Dermis blood vessel endothelial cell (primary cell): ENCODE results near the gene SUPT4H1. TPM values are rescaled to one million over a fixed set of nuclear protein-coding genes. Genes with fewer than 3 reads are reported as not detected.
A peak's percentile ranks its signal among the peaks of the same experiment; 100 is the strongest.

ENCODE experiments used
- DNase-seq: peaks from one replicate; pipeline ENCODE4 v3.0.0; 2010
- total RNA-seq: library from RNA; depleted of rRNA; stranded (reverse); fragments of >200 nt; gene quantifications from 2 replicates; pipeline ENCODE4 v1.2.3, GENCODE V29; 2014

Gene SUPT4H1
- total RNA-seq, 1 donor from 2014 or later: 53.6 TPM

DNA sequence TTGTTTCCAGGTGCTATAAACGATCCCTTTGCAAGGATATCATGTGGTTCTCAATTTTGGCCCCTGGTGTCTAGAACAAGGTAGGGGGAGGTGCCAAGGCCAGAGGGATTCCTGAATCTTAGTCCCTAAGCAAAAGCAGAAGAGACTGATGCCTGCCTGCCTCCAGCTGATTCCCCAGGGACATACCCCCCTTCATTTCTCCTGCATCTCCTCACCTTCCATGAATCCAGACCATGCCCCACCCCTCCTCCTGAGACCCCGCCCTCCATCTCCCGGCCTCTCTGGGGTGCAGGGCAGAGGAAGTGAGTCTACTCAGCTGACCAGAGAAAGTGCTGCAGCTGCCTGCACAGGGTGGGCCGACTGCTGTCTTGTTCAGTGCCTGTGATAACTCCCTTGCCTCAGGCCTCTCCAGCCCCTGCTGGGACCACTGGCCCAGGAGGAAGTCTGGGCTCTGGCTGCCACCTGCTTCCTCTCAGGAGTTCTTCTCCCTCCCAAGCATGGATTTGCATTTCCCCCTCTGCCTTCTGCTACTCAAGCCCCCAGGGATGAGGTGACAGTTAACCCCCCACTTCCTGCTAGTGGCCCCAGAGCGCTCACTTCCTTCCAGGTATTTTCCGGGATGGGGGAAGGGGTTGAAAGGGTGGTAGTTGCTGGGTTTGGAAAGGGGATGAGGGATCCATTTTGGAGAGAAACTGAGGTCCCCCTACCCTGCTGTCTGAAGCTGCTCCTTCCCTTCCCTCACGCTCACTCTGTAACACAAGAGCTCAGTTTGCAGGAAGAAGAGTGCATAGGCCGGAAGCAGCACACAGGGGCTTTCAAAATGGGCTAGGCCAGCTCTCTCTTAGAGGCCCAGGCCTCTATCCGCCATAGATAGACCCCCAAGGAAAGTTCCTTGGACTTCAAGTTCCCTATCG is 12.9 kb downstream of the SUPT4H1 start:
- DNase-seq: peak; percentile 13

DNA sequence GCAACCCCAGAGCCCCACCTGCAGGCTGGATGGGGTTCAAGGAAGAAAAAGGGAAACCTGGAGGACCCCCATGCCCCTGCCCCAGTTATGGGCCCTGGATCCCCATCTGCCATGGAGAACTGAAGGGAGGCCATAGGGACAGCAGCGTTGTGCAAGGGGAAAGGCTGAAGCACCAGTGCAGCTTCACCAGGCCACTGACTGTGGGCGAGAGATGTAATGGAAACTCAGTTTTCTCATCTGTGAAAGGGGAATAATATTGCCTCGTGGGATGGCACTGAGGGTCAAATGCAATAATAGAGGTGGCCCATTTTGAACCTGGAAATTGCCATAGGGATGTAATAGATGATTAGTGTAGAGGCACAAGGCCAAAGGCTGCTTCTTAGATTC is 13.6 kb downstream of the SUPT4H1 start:
- DNase-seq: no peak

DNA sequence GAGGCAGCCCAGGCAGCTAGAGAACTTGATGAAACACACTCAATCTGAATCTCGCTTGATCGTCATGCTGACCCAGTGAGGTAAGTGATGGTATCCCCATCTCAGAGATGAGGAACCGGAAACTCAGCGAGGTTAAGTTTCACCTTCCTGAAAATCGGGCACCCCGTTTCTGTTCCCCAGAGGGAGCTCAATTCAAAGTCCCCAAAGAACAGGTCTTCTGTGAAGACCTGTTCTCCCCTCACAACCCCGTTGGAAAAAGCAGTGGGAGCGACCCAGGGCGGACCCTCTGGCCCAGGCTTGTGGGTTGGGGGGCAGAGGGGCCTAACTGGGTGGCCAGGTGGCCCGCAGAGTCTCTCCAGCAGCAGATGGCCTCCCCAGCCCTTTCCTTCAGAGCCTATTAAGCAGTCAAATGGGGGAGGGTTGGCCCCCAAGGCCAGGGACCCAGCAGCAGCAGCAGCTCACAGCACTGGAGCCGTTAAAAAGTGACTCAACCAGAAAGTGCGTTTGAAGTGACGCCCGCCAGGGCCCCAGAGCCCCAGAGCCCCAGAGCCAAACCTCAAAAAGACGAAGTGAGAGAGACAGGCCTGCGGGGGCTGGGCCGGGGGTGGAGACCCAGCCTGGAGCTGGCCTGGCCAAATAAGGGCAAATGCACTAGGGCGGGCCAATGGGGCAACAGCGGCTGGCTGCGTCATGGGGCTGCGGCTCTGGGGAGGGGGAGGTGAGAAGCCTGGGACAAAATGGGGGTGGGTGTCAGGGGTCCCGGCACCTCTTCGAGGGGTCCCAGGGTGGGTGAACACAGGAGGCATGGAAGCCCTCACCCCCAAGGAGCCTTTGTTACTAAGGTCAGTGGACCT is 14.2 kb downstream of the SUPT4H1 start:
- DNase-seq: no peak

DNA sequence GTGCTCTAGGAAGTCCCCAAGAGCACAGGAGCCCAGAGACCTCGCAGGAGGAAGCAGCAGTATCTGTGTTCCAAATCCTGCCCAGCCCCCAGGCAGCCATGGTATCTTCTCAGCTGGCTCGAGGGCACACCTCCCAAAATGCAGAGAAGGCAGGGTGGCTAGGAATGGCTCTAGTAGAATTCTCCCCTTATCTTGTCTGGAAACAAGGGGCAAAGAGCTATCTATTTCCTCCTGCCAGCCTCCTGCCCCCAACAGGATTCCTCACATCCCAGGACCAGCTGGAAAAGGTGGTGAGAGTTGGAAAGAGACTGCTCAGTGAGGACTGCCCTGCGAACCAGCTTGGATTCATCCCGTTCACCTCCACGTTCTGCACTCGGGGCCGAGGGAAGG is 14.8 kb downstream of the SUPT4H1 start:
- no peak for DNase-seq

DNA sequence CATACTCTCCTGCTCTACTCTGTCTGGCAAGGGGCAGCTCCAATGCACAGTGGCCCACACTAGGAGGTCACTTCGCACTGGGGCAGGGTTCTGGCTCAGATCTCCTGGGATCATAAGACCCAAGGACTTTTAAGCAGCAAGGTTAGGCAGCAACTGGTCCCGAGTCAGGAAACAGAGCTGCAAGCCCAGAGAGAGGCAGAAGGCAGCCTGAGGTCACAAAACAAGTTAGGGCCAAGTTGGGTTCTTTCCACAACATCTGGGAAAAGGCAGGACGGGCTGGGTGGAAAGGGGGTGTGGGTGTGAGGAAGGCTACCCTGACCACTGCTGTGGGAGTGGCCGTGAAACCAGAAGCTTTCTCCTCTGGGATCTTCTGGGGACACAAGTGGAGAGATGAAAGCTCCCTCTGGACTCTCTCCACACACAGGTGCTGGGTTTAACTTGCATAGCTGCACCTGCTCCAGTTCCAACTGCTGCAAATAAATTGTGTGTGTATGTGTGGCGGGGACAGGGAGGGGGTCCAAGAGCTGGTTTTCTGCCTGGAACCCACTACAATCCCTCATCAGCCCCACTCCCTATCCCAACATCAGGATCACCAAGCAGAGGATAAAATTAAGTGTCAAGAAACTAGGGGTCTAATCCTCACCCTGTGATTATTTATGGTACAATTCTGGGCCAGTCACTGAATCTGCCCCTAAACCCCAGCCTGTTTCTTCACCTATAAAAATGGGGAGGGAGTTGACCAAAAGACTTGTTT is 15.4 kb downstream of the SUPT4H1 start:
- DNase-seq: no peak

DNA sequence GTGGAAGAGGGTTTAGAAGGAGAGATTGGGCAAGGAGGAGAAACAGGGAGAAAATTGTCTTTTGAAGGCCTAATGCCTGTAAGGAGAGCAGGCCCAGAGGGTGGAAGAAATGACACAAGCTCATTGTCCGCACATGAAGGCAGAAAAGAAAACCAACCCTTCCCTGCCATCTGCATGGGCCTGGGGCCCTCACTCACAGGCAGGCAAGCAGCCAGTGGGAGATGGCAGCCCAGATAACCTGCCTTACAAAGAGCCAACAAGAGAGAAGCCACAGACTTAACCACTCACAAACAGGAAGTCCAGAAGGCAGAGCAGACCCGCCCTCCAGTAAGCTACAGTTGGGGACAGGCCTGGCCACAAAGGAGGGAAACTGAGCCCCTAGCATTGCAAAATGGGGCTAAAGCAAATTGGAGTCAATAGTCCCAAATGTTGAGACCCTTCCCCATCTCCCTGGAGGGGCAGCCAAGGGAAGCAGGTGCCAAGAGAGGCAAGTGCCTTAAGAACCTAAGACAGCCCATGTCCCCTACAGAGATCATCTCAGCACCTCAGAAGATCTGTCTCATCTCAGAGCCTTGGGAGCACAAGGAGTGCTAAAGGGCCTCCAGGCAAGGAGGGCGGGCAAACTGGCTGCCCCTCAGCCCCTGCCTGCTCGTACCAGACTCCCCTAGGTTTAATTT is 16.1 kb downstream of the SUPT4H1 start:
- DNase-seq: no peak

DNA sequence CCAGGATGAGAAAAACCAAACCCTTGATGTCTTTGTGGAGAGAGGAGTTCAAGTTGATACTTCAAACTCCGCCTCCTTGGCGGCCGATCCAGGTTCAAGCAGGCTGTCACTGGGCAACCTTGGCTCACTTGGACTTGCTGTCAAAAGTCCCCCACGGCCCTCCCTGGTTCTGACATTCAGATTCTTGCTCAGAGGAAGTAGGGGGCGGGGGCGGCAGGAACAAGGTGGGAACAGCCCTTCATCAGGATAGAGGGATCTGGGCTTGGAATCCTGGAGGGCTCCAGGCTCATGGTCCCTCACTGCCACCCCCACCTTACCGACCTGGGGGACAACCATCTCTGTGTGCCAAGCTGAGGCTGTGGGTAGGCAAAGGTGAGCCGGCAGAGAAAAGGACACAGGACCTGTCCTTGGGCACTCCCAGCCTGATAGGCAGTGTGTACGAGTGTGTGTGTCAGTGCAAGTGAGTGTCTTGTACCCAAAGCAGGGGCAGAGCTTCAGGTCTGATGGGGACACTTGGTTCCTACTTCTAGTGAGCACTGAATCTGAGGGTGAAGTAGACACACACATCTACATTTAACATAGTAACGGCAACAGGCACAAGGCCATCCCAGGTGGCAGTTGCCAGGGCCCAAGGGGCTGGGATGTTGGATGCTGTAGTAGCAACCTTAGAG is 16.8 kb downstream of the SUPT4H1 start:
- DNase-seq: no peak

DNA sequence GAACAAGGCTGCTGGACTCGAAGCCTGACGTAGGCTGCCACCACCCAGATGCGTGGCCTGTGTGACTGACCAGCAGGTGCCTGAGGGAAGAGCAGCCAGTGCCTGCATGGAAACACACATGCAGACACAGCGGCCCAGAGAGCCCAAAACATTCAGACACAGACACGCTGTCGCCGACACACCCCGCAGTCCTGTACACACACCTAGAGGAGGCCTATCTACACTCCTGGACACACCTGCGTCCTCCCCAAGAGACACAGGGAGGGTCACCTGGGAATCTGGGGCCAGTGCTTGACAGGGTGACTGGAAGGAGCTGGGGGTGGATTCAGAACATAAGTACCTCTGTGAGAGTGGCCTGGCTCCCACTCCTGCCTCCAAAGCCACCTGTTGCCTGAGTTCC is 17.3 kb downstream of the SUPT4H1 start:
- DNase-seq: no peak

DNA sequence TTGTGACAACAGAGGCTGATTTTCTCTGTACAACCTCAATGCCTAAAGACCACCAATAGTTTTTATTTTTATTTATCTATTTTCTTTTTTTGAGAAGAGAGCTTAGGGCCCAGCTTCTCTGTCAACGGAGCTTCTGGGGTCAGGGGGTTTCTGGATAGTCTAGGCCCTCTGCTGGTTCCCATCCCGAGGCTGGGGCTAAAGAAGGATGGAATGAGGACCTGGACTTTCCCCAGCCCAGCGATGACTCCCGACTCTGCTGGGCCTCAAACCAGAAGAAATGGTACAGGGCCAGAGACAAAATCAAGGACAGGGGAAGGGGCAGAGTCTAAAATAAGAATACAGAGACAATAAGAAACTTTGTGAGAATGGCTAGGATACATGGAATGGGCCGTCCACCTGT is 17.7 kb downstream of the SUPT4H1 start:
- DNase-seq: no peak

DNA sequence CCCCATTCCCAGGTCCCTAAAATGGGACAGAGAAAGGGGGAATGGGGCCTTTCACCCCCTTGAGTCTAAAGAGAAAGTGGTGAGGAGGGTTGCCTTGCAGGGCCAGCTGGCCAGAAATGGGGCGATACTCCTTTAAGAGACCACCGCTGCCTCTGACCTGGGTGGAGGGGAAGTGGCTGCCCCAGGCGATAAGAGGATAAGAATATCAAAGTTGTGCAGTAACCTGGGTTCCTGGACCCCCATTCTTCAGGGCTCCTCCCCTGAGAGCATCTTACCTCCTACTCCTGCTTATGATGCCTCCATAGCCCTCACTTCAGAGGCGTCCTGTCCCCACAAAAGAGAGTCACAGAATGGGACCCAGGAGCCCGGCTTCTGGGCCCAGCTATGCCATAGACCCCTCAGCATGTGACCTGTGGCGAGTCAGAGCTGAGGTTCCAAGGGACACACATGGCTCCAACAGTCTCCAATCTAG is 18.2 kb downstream of the SUPT4H1 start:
- DNase-seq: no peak

DNA sequence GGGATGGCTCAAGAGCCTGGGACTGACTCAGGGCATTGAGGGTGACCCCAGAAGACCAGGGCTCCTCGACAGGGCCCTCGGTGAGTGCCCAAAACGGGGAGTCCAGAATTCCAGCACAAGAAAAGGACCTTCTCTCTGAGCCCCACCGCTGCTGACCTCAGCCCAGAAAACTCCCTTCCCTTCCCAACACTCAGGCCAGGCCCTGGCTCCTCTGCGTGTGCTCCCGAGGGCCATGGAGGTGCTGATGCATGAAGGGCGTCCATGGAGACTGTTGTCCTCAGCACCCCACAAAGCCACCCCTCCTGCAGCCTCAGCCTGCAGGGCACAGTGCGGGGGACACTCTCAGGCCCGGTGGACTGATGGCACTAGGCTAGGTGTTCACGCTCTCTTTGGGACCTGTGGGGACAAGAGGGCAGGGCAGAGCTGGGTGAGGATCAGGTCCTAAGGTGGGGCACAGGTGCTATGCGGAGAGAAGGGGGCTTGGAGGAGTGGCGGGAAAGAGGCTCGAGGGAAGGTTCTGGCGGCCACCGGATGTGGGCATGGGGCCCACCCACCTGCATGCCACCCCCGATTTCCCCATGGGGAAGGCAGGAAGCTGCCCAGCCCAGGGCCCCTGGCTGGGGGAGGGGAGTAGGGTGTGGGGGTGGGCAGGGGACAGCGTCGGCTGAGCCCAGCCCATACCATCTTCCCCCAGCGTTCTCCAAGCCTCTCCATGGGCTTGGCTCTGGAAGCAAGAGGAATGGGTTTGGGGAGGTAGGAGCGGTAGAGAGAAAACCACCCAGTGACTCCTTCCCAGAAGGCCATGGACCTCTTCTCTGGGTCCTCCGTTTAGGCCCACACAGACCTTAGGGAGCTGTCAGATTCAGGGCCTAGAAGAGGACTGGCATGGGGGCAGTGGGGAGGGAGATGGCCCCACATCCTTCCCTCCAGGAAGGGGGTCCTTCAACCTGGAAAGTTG is 18.9 kb downstream of the SUPT4H1 start:
- DNase-seq: no peak

DNA sequence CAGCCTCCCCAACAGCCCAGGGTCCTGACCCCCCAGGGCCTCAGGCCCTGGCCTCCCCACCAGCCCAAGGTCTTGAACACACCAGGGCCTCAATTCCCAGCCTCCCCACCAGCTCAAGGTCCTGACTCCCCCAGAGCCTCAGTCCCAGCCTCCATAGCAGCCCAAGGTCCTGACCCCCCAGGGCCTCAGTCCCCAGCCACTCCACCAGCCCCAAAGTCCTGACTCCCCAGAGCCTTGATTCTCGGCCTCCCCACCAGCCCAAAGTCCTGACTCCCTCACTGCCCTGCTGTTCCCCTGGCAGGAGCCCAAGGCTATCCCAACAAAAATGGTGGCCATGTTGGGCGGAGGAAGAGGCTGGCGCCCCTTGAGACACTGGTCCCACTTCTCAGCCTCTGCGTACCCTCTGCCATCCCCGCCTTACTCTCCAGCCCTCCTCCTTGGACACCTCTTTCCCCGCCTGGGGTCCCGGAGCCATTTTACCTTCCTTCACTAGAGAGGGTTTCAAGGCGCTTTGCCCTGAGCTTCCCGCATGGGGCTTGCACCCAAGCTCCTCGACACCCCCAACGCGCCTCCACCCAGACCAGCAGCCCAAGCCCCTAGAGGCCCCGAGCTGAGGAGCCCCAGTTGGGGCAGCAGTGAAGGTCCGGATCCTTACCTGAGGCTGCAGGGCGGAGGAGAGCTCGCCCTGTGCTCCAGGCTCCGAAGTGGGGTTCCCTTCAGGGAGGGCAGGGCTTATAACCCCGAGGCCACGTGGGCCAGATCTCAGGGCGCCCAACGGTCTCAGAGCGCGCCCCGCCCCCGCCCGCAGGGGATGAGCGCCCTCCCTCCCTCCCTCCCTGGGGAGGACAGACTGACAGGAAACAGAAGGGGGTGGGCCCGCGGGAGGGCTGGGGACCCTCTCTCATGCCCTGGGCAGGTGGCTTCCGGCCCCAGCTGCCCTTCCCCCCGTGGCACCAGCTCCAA is 19.9 kb downstream of the SUPT4H1 start:
- no peak for DNase-seq

DNA sequence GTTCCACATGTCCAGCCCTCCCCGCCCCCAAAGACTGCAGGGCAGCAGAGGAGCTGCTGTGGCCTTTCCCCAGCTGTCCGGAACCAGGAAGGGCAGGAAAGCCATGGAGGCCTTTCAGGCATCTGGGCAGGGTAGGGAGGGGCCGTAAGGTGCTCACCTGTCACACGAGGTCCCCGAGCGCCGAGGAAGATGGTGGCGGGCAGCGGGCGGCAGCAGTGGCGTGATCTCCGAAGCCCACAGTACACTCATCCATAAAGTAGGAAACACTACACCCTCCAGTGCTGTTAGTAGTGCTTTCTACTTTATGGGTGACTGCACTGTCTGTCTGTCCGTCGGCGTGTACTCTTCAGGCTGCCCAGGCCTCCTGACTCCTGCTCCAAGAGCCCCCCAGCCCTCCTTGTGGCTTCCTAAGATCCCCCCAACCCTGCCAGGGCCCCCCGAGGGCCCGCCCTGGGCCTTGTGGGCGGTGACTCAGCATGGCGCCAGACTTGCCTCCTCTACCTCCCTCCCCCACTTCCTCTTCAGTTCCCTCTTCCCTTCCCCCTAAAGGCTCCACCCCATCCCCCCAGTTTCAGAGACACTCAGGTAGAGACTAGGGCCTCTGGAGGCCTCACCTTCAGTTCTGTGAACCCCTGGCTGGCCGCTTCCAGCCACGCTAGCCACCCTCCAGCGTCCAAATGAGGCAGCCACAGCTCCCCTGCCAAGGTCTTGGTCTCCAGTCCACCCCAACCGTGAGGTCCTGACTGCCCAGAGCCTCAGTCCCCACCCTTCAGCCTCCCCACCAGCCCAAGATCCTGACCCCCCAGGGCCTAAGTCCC is 20.8 kb downstream of the SUPT4H1 start:
- DNase-seq: no peak

DNA sequence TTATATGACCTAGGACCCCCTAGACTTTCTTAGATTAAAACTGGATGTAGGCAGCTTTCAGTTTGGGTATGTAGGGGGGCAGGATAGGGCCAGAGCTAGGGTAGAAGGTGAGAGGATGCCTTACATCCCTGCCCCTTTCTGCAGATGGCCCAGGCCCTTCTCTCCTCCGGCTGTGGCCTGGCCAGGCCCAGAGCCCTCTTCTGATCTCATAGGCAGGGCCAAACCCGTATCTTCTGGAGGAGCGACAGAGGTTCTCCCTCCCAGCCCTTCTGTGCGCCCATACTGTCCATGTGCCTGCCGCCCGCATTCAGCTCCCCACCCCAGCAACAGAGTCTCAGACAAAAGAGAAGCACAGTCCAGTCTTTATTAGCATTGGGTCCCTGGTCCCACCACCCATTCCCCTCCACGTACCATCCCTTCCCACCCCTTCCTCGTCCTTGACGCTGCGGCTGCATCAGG is 21.4 kb downstream of the SUPT4H1 start:
- no peak for DNase-seq

DNA sequence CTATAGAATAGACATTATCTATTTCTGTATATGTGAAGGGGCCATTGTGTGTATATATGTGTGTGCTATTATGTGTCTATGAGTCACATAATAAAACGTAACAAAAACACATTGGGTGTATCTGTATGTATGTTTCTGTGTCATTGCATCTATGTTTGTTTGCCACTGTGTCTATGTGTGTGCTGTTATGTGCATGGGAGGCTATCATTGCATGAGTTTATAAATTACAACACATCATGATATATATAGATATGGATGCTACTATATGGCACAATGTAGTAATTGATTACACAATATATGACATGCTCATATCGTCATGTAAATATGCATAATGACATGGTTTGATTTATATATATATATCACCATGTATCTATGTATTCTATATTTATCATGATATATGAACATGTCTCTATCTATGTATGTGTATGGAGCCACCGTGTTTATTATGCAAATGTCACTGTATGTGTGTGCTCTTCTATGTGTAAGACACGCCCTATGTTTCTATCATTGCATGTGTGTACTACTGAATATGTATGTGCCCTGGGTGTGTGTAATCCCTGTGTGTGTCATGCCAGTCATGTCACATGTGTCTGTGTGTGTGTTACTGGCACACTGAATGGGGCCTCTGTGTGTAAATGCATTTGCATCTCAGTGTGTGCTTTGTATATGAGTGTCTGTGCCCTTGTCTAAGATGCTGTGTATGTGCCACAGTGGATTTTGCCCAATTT is 22.0 kb downstream of the SUPT4H1 start:
- DNase-seq: no peak

DNA sequence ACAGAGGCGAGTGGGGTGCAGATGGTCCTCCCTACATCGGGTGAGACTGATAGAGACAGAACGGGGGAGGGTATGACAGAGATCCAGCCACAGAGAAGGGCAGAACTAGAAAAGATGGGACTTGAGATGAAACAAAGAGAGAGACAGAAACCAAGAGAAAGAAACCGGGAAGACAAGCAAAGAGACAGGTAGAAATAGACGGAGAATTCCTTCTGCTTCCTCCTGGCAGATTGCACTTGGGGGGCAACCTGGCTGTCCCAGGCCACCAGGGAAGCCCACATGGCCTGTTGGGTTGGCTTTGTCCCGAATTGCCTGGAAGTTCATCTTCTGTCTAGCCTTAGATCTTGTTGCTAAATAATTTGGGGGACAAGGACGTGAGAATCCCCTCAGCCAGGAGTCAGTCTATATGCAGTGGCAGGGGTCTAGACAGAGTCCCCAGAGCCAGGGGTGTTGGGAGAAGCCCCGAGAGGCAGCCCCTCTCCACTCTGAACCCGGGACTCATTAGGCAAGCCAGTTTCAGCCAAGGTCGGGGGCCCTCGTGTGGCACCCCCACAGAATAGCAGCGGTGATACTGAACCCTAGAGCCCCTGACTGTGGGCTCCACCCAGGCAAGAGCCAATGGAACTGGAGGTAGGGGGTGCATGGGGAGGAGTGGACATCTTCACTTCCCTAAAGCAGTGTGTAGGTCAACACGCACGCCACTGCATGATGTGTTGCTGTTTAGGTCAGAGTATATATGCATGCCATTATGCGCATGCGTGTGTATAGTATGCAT is 22.8 kb downstream of the SUPT4H1 start:
- peak; percentile 16 for DNase-seq
